ENCODE measurements around the gene GRK2. TPM values are rescaled to one million over a fixed set of nuclear protein-coding genes. Genes with fewer than 3 reads are reported as not detected.

GRK2 gene
- total and polyA plus RNA-seq, 2 of the 8 experiments (the other 6 are each of a cell fraction or from before 2014, with no cell fraction given): 47.3 to 49.7 TPM

- peak overlapping the region; percentile 86 for H3K27ac ChIP-seq (ENCODE audit: low read depth, low read length)
- peak overlapping the region; percentile 73; the same call in 1 of the 2 replicates for H4K8ac ChIP-seq (ENCODE audit: extremely low read depth, insufficient read depth, low read length)
- peak overlapping the region; percentile 21; the same call in 1 of the 2 replicates for H2BK20ac ChIP-seq (ENCODE audit: low read length)
- no peaks in the 10 kb centered on the region for H3K27me3 ChIP-seq (replicated peaks in 1 of 4; ENCODE audit: control insufficient read depth in 3 of 4, extremely low read depth in 1 of 4, insufficient read depth in 3 of 4, low read length in 3 of 4)
- H3K23ac ChIP-seq (ENCODE audit: insufficient read length): no peak overlapping the region
- H3K56ac ChIP-seq (replicated peaks; ENCODE audit: insufficient read length, low read depth, low read length): no peak overlapping the region
- H3K4me1 ChIP-seq (replicated peaks in 1 of 4; ENCODE audit: control insufficient read depth in 3 of 4, insufficient read depth in 4 of 4, low read length in 3 of 4): peaks cover 0 to 18% (median 11%) of the 10 kb centered on the region in 4 experiments; a peak in 6 of 7 replicates
- peak overlapping the region in 3 of 4 experiments; percentile 1 to 76 (median 54); a peak in 4 of 7 replicates for H3K9ac ChIP-seq (replicated peaks in 1 of 4; ENCODE audit: extremely low read depth in 1 of 4, low read depth in 3 of 4, low read length in 3 of 4)
- H4K5ac ChIP-seq (ENCODE audit: insufficient read length, low read depth, low read length): peak overlapping the region; percentile 83
- H3K4me2 ChIP-seq (ENCODE audit: insufficient read depth in 1 of 2, low read depth in 2 of 2, low read length in 2 of 2): peak overlapping the region; percentile 74 to 85
- peaks cover 0 to 6% of the 10 kb centered on the region in 2 experiments for H4K20me1 ChIP-seq (replicated peaks in 1 of 2; ENCODE audit: control insufficient read depth in 1 of 2, insufficient read depth in 2 of 2, low read length in 2 of 2)
- H3K14ac ChIP-seq (ENCODE audit: insufficient read length): no peak overlapping the region
- H3K79me1 ChIP-seq (ENCODE audit: low read depth, low read length): no peaks in the 10 kb centered on the region; the same call in 1 of the 2 replicates
- H2BK120ac ChIP-seq (replicated peaks; ENCODE audit: low read depth, low read length): no peak overlapping the region
- CTCF ChIA-PET (ENCODE audit: partially characterized antibody): interaction anchor here (1.0 to 5.9 kb wide), 12 partner anchors 10 to 234 kb away, joined by 3 to 47 read pairs (median 6); partner anchors contain the start of gene SSH3
- POLR2A ChIA-PET (ENCODE audit: partially characterized antibody): interaction anchor here (0.9 to 7.9 kb wide), 12 partner anchors 9 to 113 kb away, joined by 3 to 106 read pairs (median 7); partner anchors contain the start of genes GRK2 and SSH3
- H2BK12ac ChIP-seq (ENCODE audit: low read depth, low read length): peak overlapping the region; percentile 68; the same call in 1 of the 2 replicates
- H2BK15ac ChIP-seq (ENCODE audit: low read length): 0 out of 2 replicates have a peak overlapping the region, but pooled peaks have one; percentile 36
- H3K9me3 ChIP-seq (ENCODE audit: insufficient read depth in 2 of 2, low read depth in 1 of 2, low read length in 1 of 2): no peaks in the 10 kb centered on the region
- H2AFZ ChIP-seq (ENCODE audit: low read length): 0 out of 2 replicates have a peak overlapping the region, but pooled peaks have one; percentile 13
- peak overlapping the region; percentile 89; the same call in 1 of the 2 replicates for H2AK5ac ChIP-seq (ENCODE audit: low read depth, low read length)
- peak overlapping the region; percentile 98 for H4K91ac ChIP-seq (replicated peaks; ENCODE audit: insufficient read length, low read length)
- peak overlapping the region; percentile 58 to 85 (median 72) for H3K4me3 ChIP-seq (ENCODE audit: extremely low read depth in 1 of 4, insufficient read depth in 2 of 4, low read depth in 3 of 4, low read length in 4 of 4)
- H3K23me2 ChIP-seq (ENCODE audit: low read depth, low read length): peaks cover 7% of the 10 kb centered on the region; the same call in 1 of the 2 replicates
- no peak for DNase-seq (ENCODE audit: low read depth in 1 of 2, low spot score in 2 of 2)
- peak overlapping the region; percentile 93 for H3K18ac ChIP-seq (ENCODE audit: extremely low read depth, low read length)
- WGBS, 2 experiments (ENCODE audit: extremely low coverage in 1 of 2, insufficient coverage in 1 of 2, insufficient read length in 1 of 2, insufficient replicate concordance in 2 of 2, low coverage in 1 of 2, low lambda C conversion rate in 2 of 2, missing lambda C conversion rate in 1 of 2): 55% methylated on average over 4 of the region's 4 CpGs; no CpG with 5 or more reads in 1 of the 2 experiments
- H3K36me3 ChIP-seq (ENCODE audit: control insufficient read depth in 2 of 4, insufficient read depth in 4 of 4, low read length in 3 of 4): peaks cover 3 to 23% (median 8%) of the 10 kb centered on the region in 4 experiments; a peak in 6 of 8 replicates
- H2BK5ac ChIP-seq (ENCODE audit: low read depth, low read length): peak overlapping the region; percentile 95; the same call in 1 of the 2 replicates
- no peak for FAIRE-seq
- no peaks in the 10 kb centered on the region; a peak in 1 of 4 replicates for H3K79me2 ChIP-seq (ENCODE audit: control insufficient read depth in 1 of 2, insufficient read depth in 2 of 2, low read length in 2 of 2)
- H3K4ac ChIP-seq (replicated peaks; ENCODE audit: insufficient read length, low read depth, low read length): peak overlapping the region; percentile 53
- TF ChIP-seq EP300 (IDR thresholded peaks at IDR 0.05; ENCODE audit: borderline replicate concordance in 1 of 2, low read depth in 2 of 2, low read length in 2 of 2): no peak
- TF ChIP-seq TAF1 (IDR thresholded peaks at IDR 0.05; ENCODE audit: low read depth, low read length): no peak
- TF ChIP-seq POLR2AphosphoS5 (IDR thresholded peaks at IDR 0.05; ENCODE audit: low read depth, low read length): no peak
- TF ChIP-seq BRCA1 (IDR thresholded peaks at IDR 0.05; ENCODE audit: low read depth, low read length): no peak
- TF ChIP-seq CHD2 (IDR thresholded peaks at IDR 0.05; ENCODE audit: low read length): no peak
- TF ChIP-seq RFX5 (IDR thresholded peaks at IDR 0.05; ENCODE audit: borderline replicate concordance, low read depth, low read length): no peak
- no peak for TF ChIP-seq CEBPB (IDR thresholded peaks at IDR 0.05; ENCODE audit: low read depth, low read length)
- no peak for TF ChIP-seq CBX5 (IDR thresholded peaks at IDR 0.05; ENCODE audit: low read depth, low read length)
- no peak for TF ChIP-seq CHD1 (IDR thresholded peaks at IDR 0.05; ENCODE audit: low read depth, low read length)
- TF ChIP-seq SUZ12 (IDR thresholded peaks at IDR 0.05; ENCODE audit: low read length): no peak
- no peak for TF ChIP-seq SIRT6 (IDR thresholded peaks at IDR 0.05; ENCODE audit: low read length)
These were observed 21.9 kb downstream of the GRK2 start for GRCh38 chr11:67288198-67288451.

Measured in H1 (cell line).